Anterior cingulate cortex (tissue), 58 donors: ENCODE results near the gene USP17L27.
"Not testable (repeated sequence)": the region's sequence is repeated elsewhere in the genome, so short reads cannot be mapped to it uniquely, and the experiment has no call there.

Source experiments
- DNase-seq, 58 donors: peaks; one replicate each; lab custom pipeline; 2025; lab: John Stamatoyannopoulos, UW

USP17L27 gene

DNA sequence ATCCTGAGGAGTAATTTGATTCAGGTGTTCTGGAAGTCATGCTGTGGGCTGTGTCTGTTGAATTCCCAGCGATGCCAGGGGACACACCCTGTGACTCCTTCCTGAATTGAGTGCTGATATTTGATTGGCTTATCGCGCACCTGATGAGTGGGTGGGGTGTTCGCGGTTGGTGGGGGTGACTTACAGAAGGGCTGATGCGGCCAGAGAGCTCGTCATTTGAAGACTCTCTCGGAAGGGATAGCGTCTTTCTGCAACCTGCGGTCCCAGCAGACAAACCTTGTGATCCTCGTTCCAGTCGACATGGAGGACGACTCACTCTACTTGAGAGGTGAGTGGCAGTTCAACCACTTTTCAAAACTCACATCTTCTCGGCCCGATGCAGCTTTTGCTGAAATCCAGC, at the start of gene USP17L27:
Gene USP17L27 (plus strand): TSS at position 301 of the 400 bp plus-strand sequence. CDS start 0 bp downstream, at position 301.
- DNase-seq, result not testable (repeated sequence)

DNA sequence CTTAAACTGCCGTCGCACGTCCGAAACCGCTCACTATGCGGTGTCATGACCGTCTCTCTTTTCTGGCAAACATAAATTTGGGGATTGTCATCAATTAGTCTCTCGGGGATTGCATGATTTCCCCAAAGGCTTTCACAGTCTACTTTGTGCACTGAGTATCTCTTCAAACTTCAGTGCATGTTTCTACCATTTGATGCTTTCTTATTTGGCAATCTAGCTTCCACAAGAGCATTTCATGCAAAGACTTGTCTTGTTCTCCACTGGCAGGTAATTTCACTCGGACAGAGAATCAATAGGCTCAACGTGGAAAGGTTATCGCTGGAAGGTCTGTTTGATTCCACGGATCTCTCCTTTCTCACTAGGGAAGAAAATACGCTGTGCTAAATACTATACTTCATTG, 19.8 kb upstream of the USP17L27 start:
- DNase-seq, result not testable (repeated sequence)

DNA sequence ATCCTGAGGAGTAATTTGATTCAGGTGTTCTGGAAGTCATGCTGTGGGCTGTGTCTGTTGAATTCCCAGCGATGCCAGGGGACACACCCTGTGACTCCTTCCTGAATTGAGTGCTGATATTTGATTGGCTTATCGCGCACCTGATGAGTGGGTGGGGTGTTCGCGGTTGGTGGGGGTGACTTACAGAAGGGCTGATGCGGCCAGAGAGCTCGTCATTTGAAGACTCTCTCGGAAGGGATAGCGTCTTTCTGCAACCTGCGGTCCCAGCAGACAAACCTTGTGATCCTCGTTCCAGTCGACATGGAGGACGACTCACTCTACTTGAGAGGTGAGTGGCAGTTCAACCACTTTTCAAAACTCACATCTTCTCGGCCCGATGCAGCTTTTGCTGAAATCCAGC, 19.1 kb upstream of the USP17L27 start, which contains the start of gene USP17L24:
Gene USP17L24 (plus strand): TSS at position 301 of the 400 bp plus-strand sequence. CDS start 0 bp downstream, at position 301.
- DNase-seq, result not testable (repeated sequence)

DNA sequence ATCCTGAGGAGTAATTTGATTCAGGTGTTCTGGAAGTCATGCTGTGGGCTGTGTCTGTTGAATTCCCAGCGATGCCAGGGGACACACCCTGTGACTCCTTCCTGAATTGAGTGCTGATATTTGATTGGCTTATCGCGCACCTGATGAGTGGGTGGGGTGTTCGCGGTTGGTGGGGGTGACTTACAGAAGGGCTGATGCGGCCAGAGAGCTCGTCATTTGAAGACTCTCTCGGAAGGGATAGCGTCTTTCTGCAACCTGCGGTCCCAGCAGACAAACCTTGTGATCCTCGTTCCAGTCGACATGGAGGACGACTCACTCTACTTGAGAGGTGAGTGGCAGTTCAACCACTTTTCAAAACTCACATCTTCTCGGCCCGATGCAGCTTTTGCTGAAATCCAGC, 14.3 kb upstream of the USP17L27 start, which contains the start of gene USP17L25:
Gene USP17L25 (plus strand): TSS at position 301 of the 400 bp plus-strand sequence. CDS start 0 bp downstream, at position 301.
- not testable (repeated sequence) for DNase-seq

DNA sequence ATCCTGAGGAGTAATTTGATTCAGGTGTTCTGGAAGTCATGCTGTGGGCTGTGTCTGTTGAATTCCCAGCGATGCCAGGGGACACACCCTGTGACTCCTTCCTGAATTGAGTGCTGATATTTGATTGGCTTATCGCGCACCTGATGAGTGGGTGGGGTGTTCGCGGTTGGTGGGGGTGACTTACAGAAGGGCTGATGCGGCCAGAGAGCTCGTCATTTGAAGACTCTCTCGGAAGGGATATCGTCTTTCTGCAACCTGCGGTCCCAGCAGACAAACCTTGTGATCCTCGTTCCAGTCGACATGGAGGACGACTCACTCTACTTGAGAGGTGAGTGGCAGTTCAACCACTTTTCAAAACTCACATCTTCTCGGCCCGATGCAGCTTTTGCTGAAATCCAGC, 9.6 kb upstream of the USP17L27 start, which contains the start of gene USP17L26:
Gene USP17L26 (plus strand): TSS at position 301 of the 400 bp plus-strand sequence. CDS start 0 bp downstream, at position 301.
- DNase-seq, result not testable (repeated sequence)

- not testable (repeated sequence) for DNase-seq
These were observed 4.8 kb upstream of the USP17L27 start, which contains the start of gene USP17L5 for GRCh38 chr4:9339103-9339502. Gene USP17L5 (plus strand): TSS chr4:9339403. CDS start chr4:9339403, 0 bp downstream.

DNA sequence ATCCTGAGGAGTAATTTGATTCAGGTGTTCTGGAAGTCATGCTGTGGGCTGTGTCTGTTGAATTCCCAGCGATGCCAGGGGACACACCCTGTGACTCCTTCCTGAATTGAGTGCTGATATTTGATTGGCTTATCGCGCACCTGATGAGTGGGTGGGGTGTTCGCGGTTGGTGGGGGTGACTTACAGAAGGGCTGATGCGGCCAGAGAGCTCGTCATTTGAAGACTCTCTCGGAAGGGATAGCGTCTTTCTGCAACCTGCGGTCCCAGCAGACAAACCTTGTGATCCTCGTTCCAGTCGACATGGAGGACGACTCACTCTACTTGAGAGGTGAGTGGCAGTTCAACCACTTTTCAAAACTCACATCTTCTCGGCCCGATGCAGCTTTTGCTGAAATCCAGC, 4.6 kb downstream of the USP17L27 start, which contains the start of gene USP17L28:
Gene USP17L28 (plus strand): TSS at position 301 of the 400 bp plus-strand sequence. CDS start 0 bp downstream, at position 301.
- DNase-seq, result not testable (repeated sequence)

- DNase-seq, result not testable (repeated sequence)
These were observed 6.9 kb downstream of the USP17L27 start for GRCh38 chr4:9350866-9351265.

GRCh38 chr4:9353338-9353737, 9.4 kb downstream of the USP17L27 start, which contains the start of gene USP17L29:
Gene USP17L29 (plus strand): TSS chr4:9353638. CDS start chr4:9353638, 0 bp downstream.
- not testable (repeated sequence) for DNase-seq

DNA sequence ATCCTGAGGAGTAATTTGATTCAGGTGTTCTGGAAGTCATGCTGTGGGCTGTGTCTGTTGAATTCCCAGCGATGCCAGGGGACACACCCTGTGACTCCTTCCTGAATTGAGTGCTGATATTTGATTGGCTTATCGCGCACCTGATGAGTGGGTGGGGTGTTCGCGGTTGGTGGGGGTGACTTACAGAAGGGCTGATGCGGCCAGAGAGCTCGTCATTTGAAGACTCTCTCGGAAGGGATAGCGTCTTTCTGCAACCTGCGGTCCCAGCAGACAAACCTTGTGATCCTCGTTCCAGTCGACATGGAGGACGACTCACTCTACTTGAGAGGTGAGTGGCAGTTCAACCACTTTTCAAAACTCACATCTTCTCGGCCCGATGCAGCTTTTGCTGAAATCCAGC, 18.9 kb downstream of the USP17L27 start, which contains the start of gene USP17L30:
Gene USP17L30 (plus strand): TSS at position 301 of the 400 bp plus-strand sequence. CDS start 0 bp downstream, at position 301.
- not testable (repeated sequence) for DNase-seq

GRCh38 chr4:9379881-9380280, 35.9 kb downstream of the USP17L27 start:
- not testable (repeated sequence) for DNase-seq

GRCh38 chr4:9381012-9381534, 37.1 kb downstream of the USP17L27 start:
- peak in 11 of 58 donors; percentile 1 to 49 (median 4) for DNase-seq

DNA sequence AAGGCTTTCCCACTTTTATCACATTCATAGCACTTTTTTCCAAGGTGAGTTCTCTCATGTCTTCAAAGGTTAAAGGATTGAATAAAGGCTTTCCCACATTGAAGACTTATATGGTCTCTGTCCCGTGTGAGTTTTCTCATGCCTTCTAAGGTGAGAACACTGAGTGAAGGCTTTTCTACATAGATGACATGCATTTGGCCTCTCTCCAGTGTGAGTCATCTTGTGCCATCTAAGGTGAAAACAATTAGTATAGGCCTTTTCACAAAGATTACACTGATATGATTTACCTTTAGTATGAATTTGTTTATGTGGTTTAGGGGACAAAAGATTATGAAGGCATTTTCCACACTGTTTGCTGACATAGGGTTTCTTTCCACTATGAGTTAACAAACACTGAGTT, 40.2 kb downstream of the USP17L27 start:
- DNase-seq, result no peak

- DNase-seq, result not testable (repeated sequence)
These were observed 45.1 kb downstream of the USP17L27 start for GRCh38 chr4:9389001-9389400.
